ENCODE results near the gene FNIP1.
"Not testable (repeated sequence)": the region's sequence is repeated elsewhere in the genome, so short reads cannot be mapped to it uniquely, and the experiment has no call there.

FNIP1 gene

GRCh38 chr5:131627207-131627865, 169.5 kb downstream of the FNIP1 start:
- DNase-seq (ENCODE audit: low spot score in 2 of 2) = no peak
- Mint-ChIP-seq H3K27ac (no peak overlapping the region), H3K4me3 (no peak overlapping the region), H3K9me3 (no peaks in the 10 kb centered on the region), H3K4me1 (peaks cover 29% of the 10 kb centered on the region), H3K36me3 (peaks cover 14% of the 10 kb centered on the region), H3K27me3 (no peaks in the 10 kb centered on the region)
- ATAC-seq (ENCODE audit: low read depth) = no peak

GRCh38 chr5:131622633-131623032, 174.2 kb downstream of the FNIP1 start:
- no peak for DNase-seq (ENCODE audit: low spot score in 2 of 2)
- H3K4me1 Mint-ChIP-seq = peaks cover 37% of the 10 kb centered on the region
- no peaks in the 10 kb centered on the region for H3K27me3 Mint-ChIP-seq
- no peak overlapping the region for H3K4me3 Mint-ChIP-seq
- H3K27ac Mint-ChIP-seq = no peak overlapping the region
- H3K9me3 Mint-ChIP-seq = no peaks in the 10 kb centered on the region
- no peak for ATAC-seq (ENCODE audit: low read depth)
- peaks cover 20% of the 10 kb centered on the region for H3K36me3 Mint-ChIP-seq

DNA sequence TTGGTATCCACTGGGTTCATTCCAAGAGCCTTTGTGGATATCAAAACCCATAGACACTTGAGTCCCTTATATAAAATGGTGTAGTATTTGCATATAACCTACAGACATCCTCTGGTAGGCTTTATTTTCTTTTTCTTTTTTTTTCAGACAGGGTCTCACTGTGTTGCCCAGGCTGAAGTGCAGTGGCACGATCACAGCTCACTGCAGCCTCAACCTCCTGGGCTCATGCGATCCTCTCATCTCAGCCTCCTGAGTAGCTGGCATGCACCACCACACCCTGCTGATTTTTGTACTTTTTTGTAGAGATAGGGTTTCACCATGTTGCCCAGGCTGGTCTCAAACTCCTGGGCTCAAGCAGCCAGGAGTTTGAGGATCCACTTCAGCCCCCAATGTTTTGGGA, 175.7 kb downstream of the FNIP1 start:
- not testable (repeated sequence) for H3K4me3 Mint-ChIP-seq; H3K27me3 Mint-ChIP-seq; H3K27ac Mint-ChIP-seq; ATAC-seq (ENCODE audit: low read depth); H3K9me3 Mint-ChIP-seq; DNase-seq (ENCODE audit: low spot score in 2 of 2)
- Mint-ChIP-seq H3K4me1 (peaks cover 33% of the 10 kb centered on the region), H3K36me3 (peaks cover 20% of the 10 kb centered on the region)

- peaks cover 14% of the 10 kb centered on the region for H3K36me3 Mint-ChIP-seq
- ATAC-seq (ENCODE audit: low read depth) = no peak
- no peak for DNase-seq (ENCODE audit: low spot score in 2 of 2)
- peaks cover 39% of the 10 kb centered on the region for H3K4me1 Mint-ChIP-seq
- no peaks in the 10 kb centered on the region for H3K27me3 Mint-ChIP-seq
- H3K9me3 Mint-ChIP-seq = peaks cover 1% of the 10 kb centered on the region
- peak overlapping the region; percentile 67 for H3K27ac Mint-ChIP-seq
- no peak overlapping the region for H3K4me3 Mint-ChIP-seq
These were observed 177.7 kb downstream of the FNIP1 start for GRCh38 chr5:131619102-131619501.

DNA sequence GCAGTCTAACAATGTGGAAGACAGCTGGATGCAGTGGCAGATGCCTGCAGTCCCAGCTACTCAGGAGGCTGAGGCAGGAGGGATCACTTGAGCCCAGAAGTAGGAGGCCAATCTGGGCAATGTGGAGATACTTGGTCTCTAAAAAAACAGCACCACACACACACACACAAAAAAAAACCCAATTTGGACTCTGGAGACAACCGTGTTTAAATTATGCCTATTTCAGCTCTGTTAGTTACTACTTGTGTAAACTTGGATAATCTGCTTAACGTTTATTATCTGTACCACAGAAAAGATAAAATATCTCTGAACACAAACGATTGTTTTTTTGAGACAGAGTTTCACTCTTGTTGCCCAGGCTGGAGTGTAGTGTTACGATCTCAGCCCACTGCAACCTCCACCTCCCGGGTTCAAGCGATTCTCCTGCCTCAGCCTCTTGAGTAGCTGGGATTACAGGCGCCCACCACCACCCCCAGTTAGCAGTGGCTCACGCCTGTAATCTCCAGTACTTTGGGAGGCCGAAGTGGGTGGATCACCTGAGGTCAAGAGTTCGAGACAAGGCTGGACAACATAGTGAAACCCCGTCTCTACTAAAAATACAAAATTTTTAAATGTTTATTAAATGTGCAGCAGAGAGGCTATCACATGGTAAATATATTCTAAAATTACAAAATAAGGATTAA, 179.5 kb downstream of the FNIP1 start:
- no peak overlapping the region for H3K27ac Mint-ChIP-seq
- no peak overlapping the region for H3K4me3 Mint-ChIP-seq
- ATAC-seq (ENCODE audit: low read depth) (no peak), DNase-seq (ENCODE audit: low spot score in 2 of 2) (no peak)
- H3K4me1 Mint-ChIP-seq = peaks cover 36% of the 10 kb centered on the region
- H3K9me3 Mint-ChIP-seq = peaks cover 1% of the 10 kb centered on the region
- H3K27me3 Mint-ChIP-seq = no peaks in the 10 kb centered on the region
- H3K36me3 Mint-ChIP-seq = peaks cover 10% of the 10 kb centered on the region

DNA sequence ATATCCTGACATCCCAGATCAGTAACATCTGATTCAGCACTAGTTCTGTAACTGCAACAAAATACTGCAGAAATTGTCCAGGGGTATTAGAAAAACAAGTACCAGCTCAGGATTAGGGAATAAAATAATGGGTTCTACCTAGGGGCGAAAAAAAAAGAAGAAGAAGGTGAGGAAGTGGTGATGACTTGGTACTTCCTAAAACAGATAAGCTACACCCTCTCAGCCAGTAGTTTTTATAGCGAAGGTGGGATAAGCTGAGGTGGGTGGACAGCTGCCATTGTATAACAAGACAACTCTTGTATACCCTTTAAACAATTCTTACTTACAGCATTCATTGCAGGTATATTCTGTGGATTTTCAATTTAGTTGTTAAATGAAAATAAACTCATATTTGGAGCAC, 180.9 kb downstream of the FNIP1 start:
- Mint-ChIP-seq H3K9me3 (peaks cover 1% of the 10 kb centered on the region), H3K36me3 (peaks cover 4% of the 10 kb centered on the region), H3K27ac (peak overlapping the region; percentile 73), H3K4me3 (no peak overlapping the region), H3K27me3 (no peaks in the 10 kb centered on the region), H3K4me1 (peaks cover 32% of the 10 kb centered on the region)
- ATAC-seq (ENCODE audit: low read depth) (peak; percentile 45), DNase-seq (ENCODE audit: low spot score in 2 of 2) (no peak)

DNA sequence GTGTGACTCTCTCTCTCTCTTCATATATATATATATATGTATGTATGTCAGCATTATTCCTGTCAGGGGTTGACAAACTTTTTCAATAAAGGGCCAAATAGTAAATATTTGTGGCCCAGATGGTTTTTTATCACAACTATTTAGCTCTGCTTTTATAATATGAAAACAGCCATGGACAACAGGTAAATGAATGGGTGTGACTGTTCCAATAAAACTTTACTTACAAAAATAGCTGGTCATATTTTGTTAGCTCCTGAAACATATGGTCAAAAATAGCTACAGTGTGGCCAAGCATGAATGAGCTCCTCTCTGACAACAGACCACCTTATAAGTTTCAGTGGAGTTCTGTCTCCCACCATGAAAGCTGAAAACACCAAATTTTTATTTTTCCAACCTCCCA, 183.4 kb downstream of the FNIP1 start:
- DNase-seq (ENCODE audit: low spot score in 2 of 2) (no peak), ATAC-seq (ENCODE audit: low read depth) (no peak)
- Mint-ChIP-seq H3K27ac (no peak overlapping the region), H3K9me3 (peaks cover 1% of the 10 kb centered on the region), H3K36me3 (peaks cover 13% of the 10 kb centered on the region), H3K4me3 (no peak overlapping the region), H3K4me1 (peaks cover 40% of the 10 kb centered on the region), H3K27me3 (no peaks in the 10 kb centered on the region)

GRCh38 chr5:131611064-131611381, 185.8 kb downstream of the FNIP1 start:
- no peaks in the 10 kb centered on the region for H3K27me3 Mint-ChIP-seq
- DNase-seq (ENCODE audit: low spot score in 2 of 2) (no peak), ATAC-seq (ENCODE audit: low read depth) (no peak)
- H3K4me3 Mint-ChIP-seq = no peak overlapping the region
- H3K9me3 Mint-ChIP-seq = peaks cover 1% of the 10 kb centered on the region
- H3K27ac Mint-ChIP-seq = no peak overlapping the region
- peaks cover 50% of the 10 kb centered on the region for H3K4me1 Mint-ChIP-seq
- peaks cover 13% of the 10 kb centered on the region for H3K36me3 Mint-ChIP-seq

GRCh38 chr5:131610198-131611063, 186.4 kb downstream of the FNIP1 start:
- ATAC-seq (ENCODE audit: low read depth) (no peak), DNase-seq (ENCODE audit: low spot score in 2 of 2) (no peak)
- Mint-ChIP-seq H3K36me3 (peaks cover 13% of the 10 kb centered on the region), H3K27me3 (no peaks in the 10 kb centered on the region), H3K4me1 (peaks cover 47% of the 10 kb centered on the region), H3K27ac (peak overlapping the region; percentile 17), H3K9me3 (peaks cover 1% of the 10 kb centered on the region), H3K4me3 (no peak overlapping the region)

- Mint-ChIP-seq H3K27me3 (no peaks in the 10 kb centered on the region), H3K36me3 (peaks cover 13% of the 10 kb centered on the region), H3K4me1 (peaks cover 47% of the 10 kb centered on the region), H3K27ac (peak overlapping the region; percentile 17), H3K4me3 (no peak overlapping the region), H3K9me3 (peaks cover 1% of the 10 kb centered on the region)
- DNase-seq (ENCODE audit: low spot score in 2 of 2) (no peak), ATAC-seq (ENCODE audit: low read depth) (no peak)
These were observed 187.0 kb downstream of the FNIP1 start for GRCh38 chr5:131609774-131610173.

GRCh38 chr5:131608597-131608996, 188.2 kb downstream of the FNIP1 start:
- H3K9me3 Mint-ChIP-seq = no peaks in the 10 kb centered on the region
- no peak overlapping the region for H3K4me3 Mint-ChIP-seq
- H3K27ac Mint-ChIP-seq = no peak overlapping the region
- peaks cover 11% of the 10 kb centered on the region for H3K36me3 Mint-ChIP-seq
- no peaks in the 10 kb centered on the region for H3K27me3 Mint-ChIP-seq
- peaks cover 43% of the 10 kb centered on the region for H3K4me1 Mint-ChIP-seq
- no peak for DNase-seq (ENCODE audit: low spot score in 2 of 2)
- no peak for ATAC-seq (ENCODE audit: low read depth)

DNA sequence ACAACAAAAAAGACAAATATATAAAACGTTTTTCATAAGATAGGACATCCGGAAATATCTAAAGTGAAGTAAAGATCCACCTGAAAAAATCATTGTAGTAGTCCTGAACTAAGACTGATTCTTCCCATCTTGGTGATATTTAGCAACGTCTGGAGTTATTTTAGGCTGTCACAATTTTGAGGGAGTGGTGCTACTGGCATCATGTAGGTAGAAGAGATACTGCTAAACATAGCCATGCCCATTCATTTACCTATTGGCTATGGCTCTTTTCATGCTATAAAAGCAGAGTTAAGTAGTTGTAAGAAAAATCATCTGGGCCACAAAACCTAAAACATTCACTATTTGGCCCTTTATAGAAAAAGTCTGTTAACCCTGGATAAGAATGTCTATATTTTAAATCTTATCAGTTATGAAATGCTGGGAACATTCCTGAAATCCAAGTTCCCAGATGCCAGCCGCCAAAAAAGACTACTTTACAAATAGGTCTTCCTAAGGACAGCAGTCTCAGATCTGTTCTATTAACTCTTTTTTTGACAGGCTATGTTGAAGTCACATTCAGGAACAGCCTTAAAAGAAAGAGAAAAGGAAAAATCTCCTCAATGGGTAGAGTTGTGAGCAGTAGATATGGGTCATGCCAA, 188.8 kb downstream of the FNIP1 start:
- no peak overlapping the region for H3K4me3 Mint-ChIP-seq
- H3K9me3 Mint-ChIP-seq = no peaks in the 10 kb centered on the region
- ATAC-seq (ENCODE audit: low read depth) = no peak
- DNase-seq (ENCODE audit: low spot score in 2 of 2) = no peak
- H3K4me1 Mint-ChIP-seq = peaks cover 43% of the 10 kb centered on the region
- peak overlapping the region; percentile 36 for H3K27ac Mint-ChIP-seq
- peaks cover 11% of the 10 kb centered on the region for H3K36me3 Mint-ChIP-seq
- H3K27me3 Mint-ChIP-seq = no peaks in the 10 kb centered on the region

DNA sequence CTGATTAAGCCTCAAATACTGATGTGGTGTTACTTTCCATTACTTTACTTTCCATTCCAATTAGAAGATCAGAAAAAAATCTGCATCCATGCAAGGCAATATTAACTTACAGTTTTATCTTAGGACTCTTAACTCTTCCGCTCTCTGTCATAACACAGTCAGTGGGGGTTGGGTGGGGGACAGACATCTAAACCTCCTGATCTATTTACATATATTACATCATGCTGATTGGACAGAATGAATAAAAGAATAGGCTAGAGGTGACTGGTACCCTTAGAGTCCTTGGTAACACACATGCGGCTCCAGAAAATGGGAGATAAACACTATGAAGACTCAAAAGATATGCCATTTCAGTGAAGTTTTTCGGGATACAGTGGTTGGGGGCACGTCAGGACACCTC, 189.4 kb downstream of the FNIP1 start:
- H3K4me3 Mint-ChIP-seq = no peak overlapping the region
- ATAC-seq (ENCODE audit: low read depth) = no peak
- DNase-seq (ENCODE audit: low spot score in 2 of 2) = no peak
- H3K9me3 Mint-ChIP-seq = no peaks in the 10 kb centered on the region
- H3K27me3 Mint-ChIP-seq = no peaks in the 10 kb centered on the region
- H3K27ac Mint-ChIP-seq = peak overlapping the region; percentile 36
- H3K36me3 Mint-ChIP-seq = peaks cover 14% of the 10 kb centered on the region
- H3K4me1 Mint-ChIP-seq = peaks cover 43% of the 10 kb centered on the region

- DNase-seq (ENCODE audit: low spot score in 2 of 2) (no peak), ATAC-seq (ENCODE audit: low read depth) (no peak)
- H3K36me3 Mint-ChIP-seq = peaks cover 25% of the 10 kb centered on the region
- H3K27me3 Mint-ChIP-seq = no peaks in the 10 kb centered on the region
- peaks cover 35% of the 10 kb centered on the region for H3K4me1 Mint-ChIP-seq
- H3K27ac Mint-ChIP-seq = peak overlapping the region; percentile 76
- H3K9me3 Mint-ChIP-seq = no peaks in the 10 kb centered on the region
- no peak overlapping the region for H3K4me3 Mint-ChIP-seq
These were observed 191.7 kb downstream of the FNIP1 start for GRCh38 chr5:131605086-131605485.
